Breast epithelium (tissue), 3 donors: Measurements from ENCODE around the gene OPRD1.

Source experiments
- POLR2A ChIP-seq: fragments of 450-650 bp; IDR thresholded peaks from one replicate; pipeline ENCODE4 v1.6.1; 2016; ENCODE audit warnings: antibody characterized with exemption, mild to moderate bottlenecking, moderate library complexity
- TF ChIP-seq, protein P1 (sequence below), 3 donors: fragments of 450-650 bp; IDR thresholded peaks; one replicate each; pipeline ENCODE4 v1.5.1; 2016 to 2017; ENCODE audit warnings: antibody characterized with exemption in 3 of 3, mild to moderate bottlenecking in 3 of 3, moderate library complexity in 3 of 3

DNA sequence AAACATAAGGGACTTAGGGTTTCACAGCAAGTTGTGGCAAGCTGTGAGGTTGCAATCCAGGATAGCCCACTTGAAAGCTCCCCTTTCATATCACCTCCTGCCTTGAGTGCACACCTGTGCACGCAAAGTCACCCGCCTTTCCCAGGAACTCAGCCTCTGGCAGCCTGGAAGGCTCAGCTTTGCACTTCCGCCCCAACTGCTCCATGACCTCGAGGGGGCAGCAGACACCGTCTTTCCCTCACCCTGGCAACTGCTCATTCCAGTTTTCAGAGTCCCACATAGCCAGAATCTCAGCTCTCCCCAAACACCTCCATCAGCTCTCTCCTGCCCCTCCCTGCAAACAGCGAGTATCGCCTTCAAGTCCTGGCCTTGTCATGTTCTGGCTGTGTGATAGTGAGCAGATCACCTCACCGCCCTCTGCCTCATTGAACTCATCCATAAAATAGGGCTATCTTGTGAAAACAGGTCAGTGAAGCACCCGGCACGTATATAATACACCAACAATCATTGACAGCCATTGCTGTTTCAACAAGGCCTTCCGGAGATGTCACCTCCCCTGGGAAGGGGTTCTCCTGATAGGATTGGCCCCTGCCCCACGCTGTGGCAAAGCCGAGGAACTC lies 70.1 kb downstream of the OPRD1 start:
- TF ChIP-seq, protein P1, sequence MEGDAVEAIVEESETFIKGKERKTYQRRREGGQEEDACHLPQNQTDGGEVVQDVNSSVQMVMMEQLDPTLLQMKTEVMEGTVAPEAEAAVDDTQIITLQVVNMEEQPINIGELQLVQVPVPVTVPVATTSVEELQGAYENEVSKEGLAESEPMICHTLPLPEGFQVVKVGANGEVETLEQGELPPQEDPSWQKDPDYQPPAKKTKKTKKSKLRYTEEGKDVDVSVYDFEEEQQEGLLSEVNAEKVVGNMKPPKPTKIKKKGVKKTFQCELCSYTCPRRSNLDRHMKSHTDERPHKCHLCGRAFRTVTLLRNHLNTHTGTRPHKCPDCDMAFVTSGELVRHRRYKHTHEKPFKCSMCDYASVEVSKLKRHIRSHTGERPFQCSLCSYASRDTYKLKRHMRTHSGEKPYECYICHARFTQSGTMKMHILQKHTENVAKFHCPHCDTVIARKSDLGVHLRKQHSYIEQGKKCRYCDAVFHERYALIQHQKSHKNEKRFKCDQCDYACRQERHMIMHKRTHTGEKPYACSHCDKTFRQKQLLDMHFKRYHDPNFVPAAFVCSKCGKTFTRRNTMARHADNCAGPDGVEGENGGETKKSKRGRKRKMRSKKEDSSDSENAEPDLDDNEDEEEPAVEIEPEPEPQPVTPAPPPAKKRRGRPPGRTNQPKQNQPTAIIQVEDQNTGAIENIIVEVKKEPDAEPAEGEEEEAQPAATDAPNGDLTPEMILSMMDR (IDR thresholded peaks at IDR 0.05), result peak; percentile 83 to 98 (median 95)
- TF ChIP-seq POLR2A, result no peak
